Karpas-422 (cell line): ENCODE results near the gene XYLT1. TPM values are rescaled to one million over a fixed set of nuclear protein-coding genes. Genes with fewer than 3 reads are reported as not detected.

Source experiments
- DNase-seq: peaks from one replicate; pipeline ENCODE4 v3.0.0-alpha.2; 2015
- H2AFZ ChIP-seq: fragments of 200-600 bp; sonication (generic); 2 replicates; pipeline ENCODE4 v1.6.1; 2014; ENCODE audit warnings: antibody characterized with exemption, low read length, mixed read lengths
- H3K27ac ChIP-seq: fragments of 200-600 bp; sonication (generic); 2 replicates; pipeline ENCODE4 v1.5.1; 2014; ENCODE audit warnings: mild to moderate bottlenecking, low read length, moderate library complexity
- H3K27me3 ChIP-seq: fragments of 200-600 bp; sonication (generic); 2 replicates; pipeline ENCODE4 v1.6.1; 2014; ENCODE audit warnings: low read length, mixed read lengths
- H3K36me3 ChIP-seq: fragments of 200-600 bp; sonication (generic); 2 replicates; pipeline ENCODE4 v1.6.1; 2014; ENCODE audit warnings: low read length, mixed read lengths; ENCODE audit not compliant: insufficient read depth
- H3K4me1 ChIP-seq: fragments of 200-600 bp; sonication (generic); 2 replicates; pipeline ENCODE4 v1.6.1; 2014; ENCODE audit warnings: mild to moderate bottlenecking, low read length, mixed read lengths
- H3K4me2 ChIP-seq: fragments of 200-600 bp; sonication (generic); 2 replicates; pipeline ENCODE4 v1.6.1; 2014; ENCODE audit warnings: low read length, low read depth, mild to moderate bottlenecking; ENCODE audit not compliant: poor library complexity, severe bottlenecking
- H3K4me3 ChIP-seq: fragments of 200-600 bp; sonication (generic); 2 replicates; pipeline ENCODE4 v1.5.1; 2014; ENCODE audit warnings: mild to moderate bottlenecking, antibody characterized with exemption, low read length, mixed read lengths
- H3K79me2 ChIP-seq: fragments of 200-600 bp; sonication (generic); 2 replicates; pipeline ENCODE4 v1.6.1; 2014; ENCODE audit warnings: mild to moderate bottlenecking, low read length, mixed read lengths
- H3K9ac ChIP-seq: fragments of 200-600 bp; sonication (generic); 2 replicates; pipeline ENCODE4 v1.6.0; 2014; ENCODE audit warnings: low read length
- H3K9me2 ChIP-seq: fragments of 200-600 bp; sonication (generic), shearing (Covaris generic); replicated peaks from 2 replicates; pipeline ENCODE4 v1.6.0; 2014; ENCODE audit warnings: mild to moderate bottlenecking, low read length, moderate library complexity; ENCODE audit not compliant: insufficient read depth
- H3K9me3 ChIP-seq: fragments of 300-700, 200-600 bp; sonication (generic); 2 replicates; pipeline ENCODE4 v1.6.1; 2014; ENCODE audit warnings: low read length, mixed read lengths
- H4K20me1 ChIP-seq: fragments of 200-600 bp; sonication (generic); 2 replicates; pipeline ENCODE4 v1.6.1; 2014; ENCODE audit warnings: mild to moderate bottlenecking, antibody characterized with exemption, low read length, low read depth; ENCODE audit not compliant: insufficient read depth
- total RNA-seq: library from RNA; depleted of rRNA; stranded (reverse); fragments of >200 nt; shearing (Covaris generic); gene quantifications from 2 replicates; pipeline ENCODE4 v1.2.3, GENCODE V29; 2014; ENCODE audit warnings: low replicate concordance

XYLT1 gene
- total RNA-seq, 1 experiment from 2014 or later: 11.8 TPM

- Histone ChIP-seq H3K27me3 (no peaks in the 10 kb centered on the region), H3K4me2 (no peak overlapping the region), H3K4me1 (no peaks in the 10 kb centered on the region), H3K27ac (no peak overlapping the region), H2AFZ (no peak overlapping the region), H3K36me3 (no peaks in the 10 kb centered on the region), H3K4me3 (no peak overlapping the region), H3K79me2 (no peaks in the 10 kb centered on the region), H4K20me1 (no peaks in the 10 kb centered on the region), H3K9me2 (no peaks in the 10 kb centered on the region), H3K9ac (no peak overlapping the region), H3K9me3 (no peaks in the 10 kb centered on the region)
- DNase-seq: no peak
Measured at GRCh38 chr16:17177959-17178905, 292.5 kb downstream of the XYLT1 start.

GRCh38 chr16:17177242-17177958, 293.4 kb downstream of the XYLT1 start:
- H3K9me3 ChIP-seq: no peaks in the 10 kb centered on the region
- H3K4me2 ChIP-seq: no peak overlapping the region
- no peaks in the 10 kb centered on the region for H3K79me2 ChIP-seq
- no peaks in the 10 kb centered on the region for H4K20me1 ChIP-seq
- H3K36me3 ChIP-seq: no peaks in the 10 kb centered on the region
- no peak overlapping the region for H3K9ac ChIP-seq
- no peak overlapping the region for H3K4me3 ChIP-seq
- no peak overlapping the region for H2AFZ ChIP-seq
- no peaks in the 10 kb centered on the region for H3K4me1 ChIP-seq
- no peaks in the 10 kb centered on the region for H3K9me2 ChIP-seq
- no peak for DNase-seq
- no peak overlapping the region for H3K27ac ChIP-seq
- H3K27me3 ChIP-seq: no peaks in the 10 kb centered on the region

- Histone ChIP-seq H3K79me2 (no peaks in the 10 kb centered on the region), H2AFZ (no peak overlapping the region), H4K20me1 (no peaks in the 10 kb centered on the region), H3K4me3 (no peak overlapping the region), H3K36me3 (no peaks in the 10 kb centered on the region), H3K9me3 (no peaks in the 10 kb centered on the region), H3K4me2 (no peak overlapping the region), H3K4me1 (no peaks in the 10 kb centered on the region), H3K27ac (no peak overlapping the region), H3K9me2 (no peaks in the 10 kb centered on the region), H3K9ac (no peak overlapping the region), H3K27me3 (no peaks in the 10 kb centered on the region)
- DNase-seq: no peak
Measured at GRCh38 chr16:17176199-17176598, 294.6 kb downstream of the XYLT1 start.

GRCh38 chr16:17173281-17173680, 297.5 kb downstream of the XYLT1 start:
- Histone ChIP-seq H3K4me3 (no peak overlapping the region), H3K27me3 (no peaks in the 10 kb centered on the region), H3K36me3 (no peaks in the 10 kb centered on the region), H3K27ac (no peak overlapping the region), H3K9ac (no peak overlapping the region), H3K79me2 (no peaks in the 10 kb centered on the region), H3K4me2 (no peak overlapping the region), H3K9me2 (no peaks in the 10 kb centered on the region), H3K4me1 (no peaks in the 10 kb centered on the region), H2AFZ (no peak overlapping the region), H3K9me3 (no peaks in the 10 kb centered on the region), H4K20me1 (no peaks in the 10 kb centered on the region)
- DNase-seq: peak; percentile 49

- no peaks in the 10 kb centered on the region for H3K4me1 ChIP-seq
- H3K4me2 ChIP-seq: no peak overlapping the region
- H3K4me3 ChIP-seq: no peak overlapping the region
- H4K20me1 ChIP-seq: no peaks in the 10 kb centered on the region
- no peak for DNase-seq
- no peaks in the 10 kb centered on the region for H3K79me2 ChIP-seq
- H3K9me2 ChIP-seq: no peaks in the 10 kb centered on the region
- no peaks in the 10 kb centered on the region for H3K27me3 ChIP-seq
- no peak overlapping the region for H2AFZ ChIP-seq
- H3K27ac ChIP-seq: no peak overlapping the region
- H3K9me3 ChIP-seq: no peaks in the 10 kb centered on the region
- H3K36me3 ChIP-seq: no peaks in the 10 kb centered on the region
- H3K9ac ChIP-seq: no peak overlapping the region
Measured at GRCh38 chr16:17171250-17172143, 299.3 kb downstream of the XYLT1 start.

GRCh38 chr16:17170435-17170834, 300.3 kb downstream of the XYLT1 start:
- no peaks in the 10 kb centered on the region for H3K9me3 ChIP-seq
- no peaks in the 10 kb centered on the region; the same call in 1 of the 2 replicates for H3K4me1 ChIP-seq
- no peak overlapping the region for H2AFZ ChIP-seq
- no peak for DNase-seq
- no peaks in the 10 kb centered on the region for H3K27me3 ChIP-seq
- no peaks in the 10 kb centered on the region for H4K20me1 ChIP-seq
- no peak overlapping the region for H3K4me3 ChIP-seq
- no peaks in the 10 kb centered on the region for H3K36me3 ChIP-seq
- no peak overlapping the region for H3K27ac ChIP-seq
- no peaks in the 10 kb centered on the region for H3K9me2 ChIP-seq
- no peak overlapping the region for H3K9ac ChIP-seq
- no peaks in the 10 kb centered on the region for H3K79me2 ChIP-seq
- no peak overlapping the region for H3K4me2 ChIP-seq

- Histone ChIP-seq H3K4me2 (no peak overlapping the region), H4K20me1 (no peaks in the 10 kb centered on the region), H3K79me2 (no peaks in the 10 kb centered on the region), H3K27me3 (no peaks in the 10 kb centered on the region), H3K27ac (no peak overlapping the region), H3K9ac (no peak overlapping the region), H3K36me3 (no peaks in the 10 kb centered on the region), H3K4me3 (no peak overlapping the region), H3K9me3 (no peaks in the 10 kb centered on the region), H3K9me2 (no peaks in the 10 kb centered on the region), H2AFZ (no peak overlapping the region), H3K4me1 (peaks cover 13% of the 10 kb centered on the region)
- DNase-seq: no peak
Measured at GRCh38 chr16:17168181-17168580, 302.6 kb downstream of the XYLT1 start.
